ENCODE measurements around the gene ZNF800.

DNA sequence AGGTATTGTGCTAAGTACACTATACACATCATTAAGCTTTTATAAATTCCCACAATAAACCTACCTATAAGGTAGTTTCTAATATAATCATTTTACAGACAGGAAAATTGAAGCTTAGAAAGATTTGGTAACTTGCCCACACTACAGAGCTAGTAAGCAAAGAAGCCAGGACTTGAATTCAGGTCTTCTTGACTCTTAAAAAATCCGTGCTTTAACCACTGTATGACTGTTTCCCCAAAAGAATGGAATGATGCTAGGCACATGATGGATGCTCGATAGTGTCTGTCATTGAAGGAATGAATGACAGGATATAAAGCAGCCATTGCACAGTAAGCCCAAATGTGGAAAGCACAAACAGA, 26.6 kb downstream of the ZNF800 start:
- no peak for TF ChIP-seq POLR2AphosphoS5 (IDR thresholded peaks at IDR 0.05; ENCODE audit: insufficient read depth in 1 of 2, low read depth in 1 of 2)
- TF ChIP-seq, protein P1, sequence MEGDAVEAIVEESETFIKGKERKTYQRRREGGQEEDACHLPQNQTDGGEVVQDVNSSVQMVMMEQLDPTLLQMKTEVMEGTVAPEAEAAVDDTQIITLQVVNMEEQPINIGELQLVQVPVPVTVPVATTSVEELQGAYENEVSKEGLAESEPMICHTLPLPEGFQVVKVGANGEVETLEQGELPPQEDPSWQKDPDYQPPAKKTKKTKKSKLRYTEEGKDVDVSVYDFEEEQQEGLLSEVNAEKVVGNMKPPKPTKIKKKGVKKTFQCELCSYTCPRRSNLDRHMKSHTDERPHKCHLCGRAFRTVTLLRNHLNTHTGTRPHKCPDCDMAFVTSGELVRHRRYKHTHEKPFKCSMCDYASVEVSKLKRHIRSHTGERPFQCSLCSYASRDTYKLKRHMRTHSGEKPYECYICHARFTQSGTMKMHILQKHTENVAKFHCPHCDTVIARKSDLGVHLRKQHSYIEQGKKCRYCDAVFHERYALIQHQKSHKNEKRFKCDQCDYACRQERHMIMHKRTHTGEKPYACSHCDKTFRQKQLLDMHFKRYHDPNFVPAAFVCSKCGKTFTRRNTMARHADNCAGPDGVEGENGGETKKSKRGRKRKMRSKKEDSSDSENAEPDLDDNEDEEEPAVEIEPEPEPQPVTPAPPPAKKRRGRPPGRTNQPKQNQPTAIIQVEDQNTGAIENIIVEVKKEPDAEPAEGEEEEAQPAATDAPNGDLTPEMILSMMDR (IDR thresholded peaks at IDR 0.05), result no peak

All from vagina (tissue), 2 donors.